HUDEP-2 (cell line): ENCODE data around the gene ZNF341.

Source experiments
- DNase-seq, 76 experiments: peaks; one replicate each; lab custom pipeline; 2025; ENCODE audit not compliant: unreplicated experiment in 76 of 76; lab: John Stamatoyannopoulos, UW

Gene ZNF341

DNA sequence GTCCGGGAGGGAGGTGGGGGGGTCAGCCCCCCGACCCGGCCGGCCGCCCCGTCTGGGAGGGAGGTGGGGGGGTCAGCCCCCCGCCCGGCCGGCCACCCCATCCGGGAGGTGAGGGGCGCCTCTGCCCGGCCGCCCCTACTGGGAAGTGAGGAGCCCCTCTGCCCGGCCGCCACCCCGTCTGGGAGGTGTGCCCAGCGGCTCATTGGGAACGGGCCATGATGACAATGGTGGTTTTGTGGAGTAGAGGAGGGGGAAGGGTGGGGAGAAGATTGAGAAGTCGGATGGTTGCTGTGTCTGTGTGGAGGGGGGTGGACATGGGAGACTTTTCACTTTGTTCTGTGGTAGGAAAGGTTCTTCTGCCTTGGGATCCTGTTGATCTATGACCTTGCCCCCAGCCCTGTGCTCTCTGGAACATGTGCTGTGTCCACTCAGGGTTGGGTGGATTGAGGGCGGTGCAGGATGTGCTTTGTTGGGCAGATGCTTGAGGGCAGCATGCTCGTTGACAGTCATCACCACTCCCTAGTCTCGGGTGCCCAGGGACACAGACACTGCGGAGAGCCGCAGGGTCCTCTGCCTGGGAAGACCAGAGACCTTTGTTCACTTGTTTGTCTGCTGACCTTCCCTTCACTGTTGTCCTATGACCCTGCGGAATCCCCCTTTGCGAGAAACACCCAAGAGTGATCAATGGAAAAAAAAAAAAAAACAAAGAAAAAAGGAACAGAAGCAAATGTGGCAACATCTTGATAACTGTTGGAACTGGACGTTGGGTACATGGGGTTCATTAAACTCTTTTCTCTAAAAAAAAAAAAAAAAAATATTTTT, 30.0 kb upstream of the ZNF341 start:
- DNase-seq = peak in 1 of 76 experiments; percentile 18

GRCh38 chr20:33702861-33703260, 28.9 kb upstream of the ZNF341 start:
- peak in 20 of 76 experiments; percentile 6 to 55 (median 23) for DNase-seq

DNA sequence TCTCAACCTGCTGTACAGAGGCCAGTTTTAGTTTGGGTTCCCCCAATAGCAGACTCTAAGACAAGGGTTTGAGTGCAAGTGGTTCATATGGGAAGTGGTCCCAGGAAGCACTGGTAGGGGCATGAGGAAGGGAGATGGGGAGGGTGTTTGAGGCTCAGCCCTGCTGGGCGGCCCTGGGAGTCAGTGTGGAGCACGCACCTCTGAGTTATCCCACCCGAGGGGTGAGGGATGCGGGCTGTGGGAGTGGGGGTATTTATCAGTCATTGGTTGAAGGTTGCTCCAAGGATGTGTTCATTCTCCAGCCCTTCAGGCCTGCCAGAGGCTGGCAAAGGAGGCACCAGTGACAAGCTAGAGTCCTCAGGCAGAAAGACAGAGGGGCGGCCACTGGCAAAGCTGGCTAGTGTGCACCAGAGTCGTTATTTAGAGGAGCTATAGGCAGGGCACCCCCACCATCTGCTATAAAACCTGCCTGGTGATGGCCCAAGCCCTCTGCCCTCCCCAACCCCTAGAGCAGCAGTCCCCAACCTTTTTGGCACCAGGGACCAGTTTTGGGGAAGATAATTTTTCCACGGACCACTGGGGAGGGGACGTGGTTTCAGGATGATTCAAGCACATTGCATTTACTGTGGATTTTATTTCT, 28.2 kb upstream of the ZNF341 start:
- DNase-seq = no peak

DNA sequence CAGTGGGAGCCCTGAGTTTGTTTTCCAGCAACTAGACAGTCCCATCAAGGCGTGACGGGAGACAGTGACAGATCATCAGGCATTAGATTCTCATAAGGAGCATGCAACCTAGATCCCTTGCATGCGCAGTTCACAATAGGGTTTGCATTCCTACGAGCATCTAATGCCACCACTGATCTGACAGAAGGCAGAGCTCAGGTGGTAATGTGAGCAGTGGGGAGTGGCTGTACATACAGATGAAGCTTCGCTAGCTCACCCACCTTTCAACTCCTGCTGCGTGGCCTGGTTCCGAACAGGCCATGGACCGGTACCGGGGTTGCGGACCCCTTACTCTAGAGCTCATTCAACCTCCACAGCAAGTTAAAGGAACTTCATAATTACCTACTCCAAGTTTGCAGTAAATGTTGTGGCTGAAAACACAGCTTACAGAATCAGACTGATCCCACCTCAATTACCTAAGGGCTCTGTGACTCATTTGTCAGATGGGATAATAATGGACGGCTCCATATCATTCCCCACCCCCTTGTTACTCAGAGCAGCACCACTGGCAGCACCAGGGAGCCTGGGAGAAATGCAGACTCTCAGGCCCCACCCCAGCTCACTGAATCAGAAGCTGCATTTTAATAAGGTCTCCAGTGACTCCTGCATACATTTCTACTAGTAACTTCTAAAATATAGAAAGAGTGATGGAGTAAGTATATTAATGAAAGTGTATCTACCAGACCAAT, 27.4 kb upstream of the ZNF341 start:
- DNase-seq = no peak

DNA sequence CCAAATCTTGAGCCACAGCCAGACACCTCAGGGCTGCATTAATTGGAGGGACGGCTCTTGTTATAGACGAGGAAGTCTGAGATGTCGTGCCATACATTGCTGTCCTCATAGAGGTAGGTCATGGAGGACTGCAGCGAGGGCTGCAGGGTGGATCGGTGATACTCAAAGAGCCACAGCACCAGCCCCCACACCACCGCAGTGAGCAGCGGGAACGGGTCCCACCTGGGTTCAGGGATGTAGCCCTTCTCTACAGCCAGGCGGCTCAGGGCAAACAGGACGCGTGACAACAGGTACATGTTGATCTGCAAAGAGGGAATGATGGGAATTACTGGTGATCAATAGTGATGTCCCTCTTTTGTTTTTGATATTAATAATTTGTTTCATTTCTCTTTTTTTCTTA, 24.1 kb upstream of the ZNF341 start:
- DNase-seq = no peak

- peak in 60 of 76 experiments; percentile 18 to 82 (median 56) for DNase-seq
Observed at GRCh38 chr20:33709398-33709797, 22.4 kb upstream of the ZNF341 start.

DNA sequence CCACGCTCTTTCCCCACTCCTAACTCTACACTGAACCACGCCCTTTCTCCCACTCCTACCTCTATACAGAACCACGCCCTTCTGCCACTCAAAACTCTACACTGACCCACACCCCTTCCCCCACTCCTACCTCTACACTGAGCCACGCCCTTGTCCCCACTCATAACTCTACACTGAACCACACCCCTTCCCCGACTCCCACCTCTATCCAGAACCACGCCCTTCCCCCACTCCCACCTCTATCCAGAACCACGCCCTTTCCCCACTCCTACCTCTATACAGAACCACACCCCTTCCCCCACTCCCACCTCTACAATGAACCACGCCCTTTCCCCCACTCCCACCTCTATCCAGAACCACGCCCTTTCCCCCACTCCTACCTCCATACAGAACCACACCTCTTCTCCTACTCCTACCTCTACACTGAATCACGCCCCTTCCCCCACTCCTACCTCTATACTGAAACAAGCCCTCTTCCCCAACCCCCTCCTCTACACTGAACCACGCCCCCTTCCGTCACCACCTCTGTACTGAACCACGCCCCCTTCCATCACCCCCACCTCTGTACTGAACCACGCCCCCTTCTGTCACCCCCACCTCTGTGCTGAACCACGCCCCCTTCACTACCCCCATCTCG, 21.8 kb upstream of the ZNF341 start:
- peak in 41 of 76 experiments; percentile 16 to 78 (median 53) for DNase-seq

DNA sequence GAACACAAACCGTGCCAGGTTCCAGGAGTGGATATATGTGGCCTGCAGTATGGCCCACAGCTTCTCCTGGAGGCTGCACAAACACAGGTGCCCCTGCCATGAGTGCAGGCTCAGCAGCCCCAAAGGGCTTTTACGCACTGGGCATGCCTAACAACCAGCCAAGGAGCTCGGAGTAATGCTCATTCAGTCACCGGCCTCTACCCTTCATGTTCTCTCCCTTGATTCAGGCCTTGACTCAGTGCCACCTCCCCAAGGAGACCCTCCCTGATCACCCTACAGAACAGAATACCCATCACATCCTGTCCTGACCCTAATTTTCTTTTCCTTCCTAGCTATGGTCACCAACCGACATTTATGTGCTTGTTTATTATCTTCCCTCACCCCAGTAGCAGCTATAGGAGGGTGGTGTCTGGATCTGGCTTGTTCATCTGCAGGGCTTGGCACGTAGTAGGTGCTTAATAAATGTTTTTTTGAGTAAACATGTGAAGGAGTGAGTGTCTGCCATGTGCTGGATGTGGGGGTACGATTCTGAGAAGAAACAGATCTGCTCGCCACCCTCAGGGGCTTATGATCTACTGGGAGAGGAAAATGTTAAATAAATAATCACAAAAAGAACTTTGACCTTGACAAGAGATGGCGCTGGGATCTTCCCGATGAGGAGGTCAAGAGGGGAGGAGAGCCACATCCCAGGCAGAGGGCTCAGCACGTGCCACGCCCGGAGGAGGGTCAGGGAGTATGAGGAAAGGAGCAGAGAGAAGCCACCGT, 20.9 kb upstream of the ZNF341 start:
- DNase-seq = no peak

DNA sequence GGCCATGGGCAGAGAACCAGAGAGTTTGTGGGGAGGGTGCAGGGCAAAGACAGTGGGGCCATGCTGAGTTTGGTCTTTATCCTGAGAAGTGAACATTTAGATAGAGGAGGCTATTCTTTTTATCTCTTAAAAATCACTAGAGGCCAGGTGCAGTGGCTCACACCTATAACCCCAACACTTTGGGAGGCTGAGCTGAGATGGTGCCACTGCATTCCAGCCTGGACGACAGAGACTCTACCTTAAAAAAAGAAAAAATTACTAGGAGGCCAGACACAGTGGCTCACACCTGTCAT, 20.4 kb upstream of the ZNF341 start:
- DNase-seq = no peak

- no peak for DNase-seq
Observed at GRCh38 chr20:33713865-33714367, 17.9 kb upstream of the ZNF341 start.

GRCh38 chr20:33716498-33716897, 15.3 kb upstream of the ZNF341 start:
- DNase-seq = no peak

GRCh38 chr20:33719277-33719988, 12.4 kb upstream of the ZNF341 start:
- peak in 3 of 76 experiments; percentile 13 to 34 (median 29) for DNase-seq

GRCh38 chr20:33719989-33720709, 11.6 kb upstream of the ZNF341 start, which contains the start of gene PXMP4:
PXMP4 (minus strand) TSS chr20:33720310; CDS start chr20:33720207, 103 bp downstream.
- DNase-seq = peak in 75 of 76 experiments; percentile 47 to 98 (median 88)

- DNase-seq = no peak
Observed at GRCh38 chr20:33721391-33722140, 10.2 kb upstream of the ZNF341 start.

DNA sequence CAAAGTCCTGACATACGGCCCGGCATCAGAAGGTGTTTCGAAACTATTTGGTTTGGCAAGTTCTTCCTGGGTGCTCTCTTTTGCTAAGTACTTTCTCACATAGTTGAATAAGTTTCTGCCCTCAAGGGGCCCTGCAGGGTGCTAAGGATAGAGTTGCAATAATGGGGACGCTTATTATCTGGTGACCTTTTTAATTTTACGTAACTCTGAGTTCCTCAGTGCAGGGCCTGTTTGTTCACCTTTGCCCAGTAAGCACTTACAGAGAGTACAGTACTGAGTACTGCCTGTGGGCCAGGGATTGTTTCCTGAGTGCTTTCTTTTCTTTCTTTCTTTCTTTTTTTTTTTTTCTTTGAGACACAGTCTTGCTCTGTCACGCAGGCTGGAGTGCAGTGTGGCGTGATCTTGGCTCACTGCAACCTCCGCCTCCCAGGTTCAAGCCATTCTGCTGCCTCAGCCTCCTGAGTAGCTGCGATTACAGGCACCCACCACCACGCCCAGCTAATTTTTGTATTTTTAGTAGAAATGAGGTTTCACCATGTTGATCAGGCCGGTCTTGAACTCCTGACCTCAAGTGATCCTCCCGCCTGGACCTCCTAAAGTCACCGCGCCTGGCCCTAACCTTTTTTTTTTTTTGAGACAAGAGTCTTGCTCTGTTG, 7.2 kb upstream of the ZNF341 start:
- no peak for DNase-seq

- no peak for DNase-seq
Observed at GRCh38 chr20:33725607-33726264, 6.1 kb upstream of the ZNF341 start.

DNA sequence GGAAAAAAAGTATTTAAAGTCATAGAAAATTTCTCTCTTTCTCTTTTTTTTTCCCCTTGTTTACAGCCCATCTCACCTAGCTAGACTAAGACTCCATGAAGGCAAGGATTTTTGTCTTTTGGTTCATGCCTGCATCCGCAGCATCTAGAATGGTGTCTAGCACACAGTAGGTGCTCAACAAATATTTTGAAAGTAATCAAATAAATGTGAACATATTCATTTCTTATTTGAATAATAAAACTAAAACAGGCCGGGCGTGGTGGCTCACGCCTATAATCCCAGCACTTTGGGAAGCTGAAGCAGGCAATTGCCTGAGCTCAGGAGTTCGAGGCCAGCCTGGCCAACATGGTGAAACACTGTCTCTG, 4.7 kb upstream of the ZNF341 start:
- DNase-seq = no peak
